Activated T-helper 17 cell treated with anti-CD3 and anti-CD28 coated beads, Interleukin-2, amount 50 U/mL, for 72 hours (primary cell): Measurements from ENCODE around the gene MARVELD3. TPM values are rescaled to one million over a fixed set of nuclear protein-coding genes. Genes with fewer than 3 reads are reported as not detected.
"Not testable (repeated sequence)": the region's sequence is repeated elsewhere in the genome, so short reads cannot be mapped to it uniquely, and the experiment has no call there.

Experiments
- ATAC-seq: fragments of 150-1000 bp; cut with Tn5 transposase; replicated peaks from 2 replicates; pipeline ENCODE4 v1.10.0; 2021; ENCODE audit warnings: mild to moderate bottlenecking, moderate library complexity
- H3K27ac Mint-ChIP-seq: one replicate; pipeline ENCODE4 v1.8.0; 2022; ENCODE audit warnings: mixed read lengths
- H3K27me3 Mint-ChIP-seq: one replicate; pipeline ENCODE4 v1.8.0; 2022; ENCODE audit warnings: mixed read lengths
- H3K36me3 Mint-ChIP-seq: one replicate; pipeline ENCODE4 v1.8.0; 2022; ENCODE audit warnings: low read depth, mild to moderate bottlenecking, mixed read lengths
- H3K4me1 Mint-ChIP-seq: one replicate; pipeline ENCODE4 v1.8.0; 2022; ENCODE audit warnings: mixed read lengths
- H3K4me3 Mint-ChIP-seq: one replicate; pipeline ENCODE4 v1.8.0; 2022; ENCODE audit warnings: mild to moderate bottlenecking, mixed read lengths
- H3K9me3 Mint-ChIP-seq: one replicate; pipeline ENCODE4 v1.8.0; 2022; ENCODE audit warnings: mixed read lengths
- total RNA-seq, 2 donors: library from RNA; stranded (reverse); gene quantifications; one replicate each; pipeline ENCODE4 v1.2.3, GENCODE V29; 2022

Gene MARVELD3
- total RNA-seq, 2 donors from 2014 or later: not detected

DNA sequence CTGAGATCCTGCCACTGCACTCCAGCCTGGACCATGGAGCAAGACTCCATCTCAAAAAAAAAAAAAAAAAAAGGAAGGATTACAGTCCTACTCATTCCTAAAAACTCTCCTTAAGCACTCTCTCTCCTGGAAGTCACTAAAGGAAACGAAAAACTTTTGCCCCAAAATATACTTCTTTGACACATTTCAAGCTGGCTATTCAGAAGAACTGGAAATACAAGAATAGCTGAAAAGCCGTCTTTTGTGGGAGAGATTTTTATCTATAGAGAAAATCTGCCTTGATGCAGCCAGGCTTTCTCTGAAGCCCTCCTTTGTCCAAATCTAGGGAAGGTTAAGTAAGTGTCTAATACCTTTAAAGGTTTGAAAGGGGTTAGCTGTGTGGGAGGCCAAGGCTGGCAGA is 16.9 kb upstream of the MARVELD3 start:
- Mint-ChIP-seq H3K27me3 (peaks cover 7% of the 10 kb centered on the region), H3K4me3 (no peak overlapping the region), H3K27ac (peak overlapping the region; percentile 21), H3K4me1 (no peaks in the 10 kb centered on the region), H3K9me3 (no peaks in the 10 kb centered on the region), H3K36me3 (no peaks in the 10 kb centered on the region)
- ATAC-seq: no peak

DNA sequence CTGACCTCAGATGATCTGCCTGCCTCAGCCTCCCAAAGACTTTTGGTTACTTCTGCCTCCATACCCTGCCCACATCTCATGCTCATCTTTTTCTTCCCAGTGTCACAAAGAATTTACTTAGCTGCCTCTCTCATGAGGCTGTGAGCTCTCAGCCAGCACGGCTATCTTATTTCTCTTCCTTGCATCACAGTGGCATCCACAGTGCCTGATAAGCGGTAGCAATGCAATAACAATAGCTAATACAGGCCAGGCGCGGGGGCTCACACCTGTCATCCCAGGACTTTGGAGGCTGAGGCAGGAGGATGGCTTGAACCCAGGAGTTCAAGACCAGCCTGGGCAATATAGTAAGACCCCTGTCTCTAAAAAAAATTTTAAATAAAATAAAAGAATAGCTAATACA is 15.5 kb upstream of the MARVELD3 start:
- Mint-ChIP-seq H3K4me3 (no peak overlapping the region), H3K27me3 (peaks cover 7% of the 10 kb centered on the region), H3K9me3 (no peaks in the 10 kb centered on the region), H3K27ac (no peak overlapping the region), H3K36me3 (no peaks in the 10 kb centered on the region), H3K4me1 (no peaks in the 10 kb centered on the region)
- no peak for ATAC-seq

DNA sequence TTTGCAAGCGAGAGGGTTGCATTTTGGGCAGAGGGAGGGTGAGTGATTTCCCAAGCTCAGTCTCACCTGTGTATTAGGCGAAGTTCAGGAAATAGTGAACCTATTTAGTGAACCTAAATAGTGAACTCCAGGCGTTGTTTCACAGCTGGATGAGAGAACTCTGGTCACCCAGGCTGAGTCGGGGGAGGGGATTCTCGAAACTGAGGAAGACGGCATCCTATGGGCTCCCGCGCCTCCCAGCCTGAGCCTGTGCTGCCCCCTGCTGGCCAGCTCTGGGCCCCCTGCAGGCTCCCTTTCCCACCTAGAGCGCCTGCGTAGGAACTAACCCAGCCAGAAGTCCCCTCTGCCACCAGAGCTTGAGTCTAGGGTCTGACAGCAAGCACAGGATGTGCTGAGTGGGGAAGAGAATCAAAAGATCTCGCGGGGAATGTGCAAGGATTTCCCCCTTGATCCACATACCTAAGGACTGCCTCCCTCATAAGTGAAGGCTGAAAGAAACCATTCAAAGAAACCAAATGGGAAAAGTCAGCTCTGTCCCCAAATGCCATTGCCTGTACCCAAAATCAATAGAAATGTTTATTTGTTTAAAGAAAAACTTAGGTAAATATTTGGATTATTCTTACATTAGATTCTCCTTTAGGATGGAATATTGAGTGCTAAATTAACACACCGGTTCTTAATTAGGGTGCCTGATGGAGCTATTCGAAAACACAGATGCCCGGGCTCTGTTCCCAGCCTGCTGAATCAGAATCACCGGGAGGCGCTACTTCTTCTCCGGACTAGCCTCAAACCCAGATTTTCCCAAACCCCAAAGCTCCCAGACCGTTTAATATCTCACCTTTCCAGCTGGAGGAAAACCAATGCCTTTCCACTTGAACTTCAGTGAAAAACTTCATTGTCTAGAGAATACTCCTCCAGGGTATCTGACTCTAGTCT is 14.8 kb upstream of the MARVELD3 start:
- ATAC-seq: peak; percentile 73
- Mint-ChIP-seq H3K4me1 (no peaks in the 10 kb centered on the region), H3K9me3 (no peaks in the 10 kb centered on the region), H3K4me3 (no peak overlapping the region), H3K27ac (no peak overlapping the region), H3K36me3 (no peaks in the 10 kb centered on the region), H3K27me3 (peaks cover 7% of the 10 kb centered on the region)

DNA sequence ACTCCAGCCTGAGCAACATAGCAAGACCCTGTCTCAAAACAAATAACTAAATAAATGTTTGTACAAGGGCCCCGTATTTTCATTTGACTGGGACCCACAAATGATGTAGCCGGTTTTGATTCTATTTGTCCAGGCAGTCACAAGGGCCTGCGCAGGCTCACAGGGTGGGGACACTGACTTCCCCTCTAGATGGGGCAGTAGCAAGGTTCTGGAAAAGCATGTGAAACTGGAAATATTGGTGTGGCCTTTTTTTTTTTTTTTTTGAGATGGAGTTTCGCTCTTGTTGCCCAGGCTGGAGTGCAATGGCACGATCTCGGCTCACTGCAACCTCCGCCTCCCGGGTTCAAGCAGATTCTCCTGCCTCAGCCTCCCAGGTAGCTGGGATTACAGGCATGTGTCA is 11.0 kb upstream of the MARVELD3 start:
- H3K9me3 Mint-ChIP-seq, H3K4me3 Mint-ChIP-seq, H3K27ac Mint-ChIP-seq, ATAC-seq, H3K36me3 Mint-ChIP-seq, H3K4me1 Mint-ChIP-seq: not testable (repeated sequence)
- H3K27me3 Mint-ChIP-seq: peaks cover 13% of the 10 kb centered on the region

DNA sequence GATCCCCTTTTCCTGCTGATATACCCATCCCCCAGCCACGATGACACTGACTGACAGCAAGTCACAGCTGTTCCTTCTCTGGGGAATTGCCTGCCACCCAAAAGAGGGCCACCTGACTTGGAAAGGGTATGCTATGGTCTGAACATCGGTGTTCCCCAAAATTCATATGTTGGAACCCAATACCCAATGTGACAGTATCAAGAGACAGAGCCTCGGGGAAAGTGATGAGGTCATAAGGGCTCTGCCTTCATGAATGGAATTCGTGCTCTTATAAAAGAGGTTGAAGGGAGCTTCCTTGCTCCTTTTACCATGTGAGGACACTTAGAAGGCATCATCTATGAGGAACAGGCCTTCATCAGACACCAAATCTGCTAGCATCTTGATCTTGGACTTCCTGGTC is 7.6 kb upstream of the MARVELD3 start:
- no peak for ATAC-seq
- peaks cover 6% of the 10 kb centered on the region for H3K4me1 Mint-ChIP-seq
- no peak overlapping the region for H3K4me3 Mint-ChIP-seq
- H3K27ac Mint-ChIP-seq: no peak overlapping the region
- no peaks in the 10 kb centered on the region for H3K36me3 Mint-ChIP-seq
- H3K9me3 Mint-ChIP-seq: no peaks in the 10 kb centered on the region
- peaks cover 6% of the 10 kb centered on the region for H3K27me3 Mint-ChIP-seq

DNA sequence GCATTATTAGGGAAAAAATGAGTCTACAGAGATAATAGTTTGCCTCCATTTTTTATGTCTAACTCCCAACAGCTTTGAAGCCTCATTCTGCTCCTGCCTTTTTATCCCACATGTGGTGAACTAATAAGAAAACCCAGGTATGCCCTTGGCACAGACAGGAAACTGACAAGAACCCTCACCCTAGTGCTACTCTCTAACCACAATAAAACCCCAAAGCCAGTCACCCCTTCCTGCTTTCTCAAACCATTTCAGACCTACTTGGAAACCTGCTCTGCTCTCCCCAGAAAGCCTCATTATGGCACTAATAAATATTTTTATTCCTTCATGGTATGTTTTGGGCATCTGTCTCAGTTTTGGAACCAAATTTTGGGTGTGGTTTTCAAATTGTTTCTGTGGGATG is 3.9 kb upstream of the MARVELD3 start:
- peaks cover 6% of the 10 kb centered on the region for H3K4me1 Mint-ChIP-seq
- H3K4me3 Mint-ChIP-seq: no peak overlapping the region
- no peak overlapping the region for H3K27ac Mint-ChIP-seq
- ATAC-seq: peak; percentile 74
- H3K27me3 Mint-ChIP-seq: peaks cover 6% of the 10 kb centered on the region
- H3K36me3 Mint-ChIP-seq: no peaks in the 10 kb centered on the region
- no peaks in the 10 kb centered on the region for H3K9me3 Mint-ChIP-seq

DNA sequence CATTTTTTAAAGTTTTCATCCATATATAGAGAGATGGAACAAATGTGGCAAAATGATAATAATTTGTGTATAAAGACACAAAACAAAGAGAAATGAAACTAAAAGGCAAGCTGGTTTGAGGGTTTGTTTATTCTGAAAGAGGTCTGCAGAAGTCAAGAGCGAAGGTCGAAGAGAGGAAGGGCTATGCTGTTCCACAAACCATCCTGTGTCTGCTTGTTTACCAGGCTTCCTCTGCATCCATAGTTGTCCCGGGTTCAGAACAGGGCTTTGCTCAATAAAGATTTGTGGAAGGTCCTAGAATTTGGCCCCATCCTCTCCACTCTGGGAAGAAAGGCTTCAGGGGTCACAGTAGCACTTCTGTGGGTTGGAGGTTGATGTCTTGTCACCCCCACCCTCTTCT is 2.4 kb upstream of the MARVELD3 start:
- Mint-ChIP-seq H3K27ac (no peak overlapping the region), H3K4me3 (no peak overlapping the region), H3K9me3 (no peaks in the 10 kb centered on the region), H3K27me3 (peaks cover 3% of the 10 kb centered on the region), H3K36me3 (no peaks in the 10 kb centered on the region), H3K4me1 (peaks cover 6% of the 10 kb centered on the region)
- ATAC-seq: no peak

DNA sequence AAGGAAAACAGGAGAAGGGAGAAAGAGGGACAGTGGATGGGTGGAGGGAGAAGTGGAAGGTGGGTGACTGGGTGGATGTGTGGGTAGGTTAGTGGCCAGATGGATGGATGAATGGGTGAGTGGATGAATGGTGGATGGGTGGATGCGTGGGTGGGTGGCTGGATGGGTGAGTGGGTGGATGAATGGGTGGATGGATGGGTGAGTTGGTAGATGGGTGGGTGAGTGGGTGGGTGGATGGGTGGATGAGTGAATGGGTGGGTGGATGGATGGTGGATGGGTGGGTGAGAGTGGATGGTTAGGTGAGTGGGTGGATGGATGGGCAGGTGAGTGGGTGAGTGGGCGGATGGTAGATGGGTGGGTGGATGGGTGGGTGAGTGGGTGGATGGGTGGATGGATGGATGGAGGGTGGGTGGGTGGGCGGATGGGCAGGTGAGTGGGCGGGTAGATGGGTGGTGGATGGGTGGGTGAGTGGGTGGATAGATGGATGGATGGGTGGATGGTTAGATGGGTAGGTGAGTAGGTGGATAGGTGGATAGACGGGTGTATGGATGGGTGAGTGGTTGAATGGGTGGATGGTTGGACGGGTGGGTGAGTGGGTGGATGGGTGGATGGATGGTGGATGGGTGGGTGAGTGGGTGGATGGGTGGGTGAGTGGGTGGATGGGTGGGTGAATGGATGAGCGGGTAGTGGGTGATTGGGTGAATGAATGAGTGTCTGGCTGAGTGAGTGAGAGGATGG is 702 bp upstream of the MARVELD3 start:
- Mint-ChIP-seq H3K27ac (no peak overlapping the region), H3K4me3 (no peak overlapping the region)

DNA sequence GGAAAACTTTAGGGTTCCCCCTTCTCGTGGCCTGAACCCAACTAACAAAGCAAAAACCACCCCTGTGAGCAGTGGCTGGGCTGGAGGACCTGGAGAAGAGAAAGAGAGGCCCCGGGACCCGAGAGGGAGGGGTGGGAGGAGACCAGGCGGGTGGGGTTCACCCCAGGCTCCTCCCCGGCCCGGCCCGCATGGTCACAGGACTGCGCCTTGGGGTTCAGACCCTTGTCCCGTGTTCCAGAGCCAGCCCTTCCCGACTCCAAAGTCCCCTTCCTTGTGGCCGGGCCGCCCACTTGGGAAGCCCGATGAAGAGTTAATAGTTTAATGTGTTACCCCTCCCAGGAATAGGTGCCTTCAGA is 852 bp downstream of the MARVELD3 start:
- H3K4me1 Mint-ChIP-seq: peaks cover 6% of the 10 kb centered on the region
- no peak overlapping the region for H3K4me3 Mint-ChIP-seq
- no peak for ATAC-seq
- H3K36me3 Mint-ChIP-seq: no peaks in the 10 kb centered on the region
- H3K27me3 Mint-ChIP-seq: no peaks in the 10 kb centered on the region
- no peak overlapping the region for H3K27ac Mint-ChIP-seq
- no peaks in the 10 kb centered on the region for H3K9me3 Mint-ChIP-seq

More for the DNA sequence above, 702 bp upstream of the MARVELD3 start:
- Mint-ChIP-seq H3K4me1 (peaks cover 6% of the 10 kb centered on the region), H3K9me3 (no peaks in the 10 kb centered on the region), H3K36me3 (no peaks in the 10 kb centered on the region), H3K27me3 (no peaks in the 10 kb centered on the region)
- ATAC-seq: no peak

DNA sequence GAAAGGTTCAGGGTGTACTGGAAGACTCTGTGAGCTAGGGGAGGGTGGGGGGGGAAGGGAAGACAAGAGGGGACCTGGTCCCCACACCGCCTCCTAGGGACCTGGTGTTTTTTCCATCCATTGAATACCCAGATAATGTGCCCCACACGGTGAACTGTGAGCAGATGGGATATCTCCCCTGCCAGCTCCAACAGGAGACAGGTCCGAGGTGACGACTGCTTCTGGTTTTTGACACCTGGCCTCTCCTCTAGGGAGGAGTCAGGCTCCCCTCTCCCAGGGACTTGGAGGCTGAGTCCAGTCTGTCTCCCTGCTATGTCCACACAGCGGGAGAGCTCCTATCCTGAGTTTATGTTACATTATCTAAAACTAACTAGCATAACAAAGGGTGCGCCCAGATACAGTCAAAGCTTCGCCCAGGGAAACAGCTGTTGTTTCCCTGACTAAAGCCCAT is 1.8 kb downstream of the MARVELD3 start:
- Mint-ChIP-seq H3K4me1 (no peaks in the 10 kb centered on the region), H3K27ac (no peak overlapping the region), H3K36me3 (no peaks in the 10 kb centered on the region), H3K27me3 (no peaks in the 10 kb centered on the region), H3K9me3 (no peaks in the 10 kb centered on the region), H3K4me3 (no peak overlapping the region)
- ATAC-seq: no peak

DNA sequence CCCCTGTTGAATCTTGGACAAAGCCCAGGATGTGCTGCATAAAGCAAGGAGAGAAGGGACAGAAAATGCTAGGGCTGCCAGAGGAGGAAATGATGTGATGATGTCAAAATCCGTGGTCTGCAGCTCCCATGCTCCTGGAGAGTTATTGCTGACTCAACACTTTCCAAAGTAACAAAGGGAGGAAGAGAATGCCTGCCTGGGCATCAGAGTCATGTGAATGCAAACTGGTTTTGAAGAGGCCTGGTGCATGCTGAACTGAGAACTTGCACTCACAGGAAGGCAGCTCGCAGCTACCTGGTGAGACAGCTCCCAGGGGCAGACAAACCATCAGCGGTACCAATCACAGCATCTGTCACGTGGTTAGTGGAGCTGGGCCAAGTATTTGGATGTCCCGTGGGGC is 2.8 kb downstream of the MARVELD3 start:
- Mint-ChIP-seq H3K9me3 (no peaks in the 10 kb centered on the region), H3K4me3 (no peak overlapping the region), H3K27ac (no peak overlapping the region), H3K4me1 (no peaks in the 10 kb centered on the region), H3K27me3 (no peaks in the 10 kb centered on the region), H3K36me3 (no peaks in the 10 kb centered on the region)
- no peak for ATAC-seq

DNA sequence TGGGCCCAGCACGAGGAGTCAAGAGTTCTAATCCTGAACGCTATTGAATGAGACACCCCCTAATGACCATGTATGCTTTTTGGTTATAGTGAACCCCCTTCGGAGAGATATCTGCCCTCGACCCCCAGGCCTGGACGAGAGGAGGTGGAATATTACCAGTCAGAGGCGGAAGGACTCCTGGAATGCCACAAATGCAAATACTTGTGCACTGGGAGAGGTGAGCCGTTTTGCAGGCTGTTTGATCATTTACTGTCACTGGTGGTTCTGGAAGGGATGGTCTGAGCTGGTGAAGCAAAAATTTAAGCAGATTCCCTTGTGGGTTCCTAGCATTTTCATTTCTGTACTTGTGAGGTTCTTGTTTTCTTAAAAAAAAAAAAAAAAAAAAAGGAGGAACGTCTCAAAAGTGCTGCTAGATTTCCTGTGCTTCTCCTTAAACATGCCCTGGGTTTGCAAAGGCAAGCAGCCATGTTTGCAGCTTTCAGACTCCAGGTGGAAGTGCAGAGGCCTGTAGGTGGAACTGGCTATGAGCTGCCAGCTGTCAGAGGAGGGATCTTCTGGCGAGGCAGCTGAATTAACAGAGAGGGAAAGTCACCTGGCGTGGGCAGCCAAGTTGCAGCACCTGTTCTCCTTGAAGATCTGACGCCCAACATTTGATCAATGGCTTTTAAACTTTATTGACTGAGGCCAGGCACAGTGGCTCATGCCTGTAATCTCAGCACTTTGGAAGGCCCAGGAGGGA is 3.5 kb downstream of the MARVELD3 start:
- H3K27me3 Mint-ChIP-seq: no peaks in the 10 kb centered on the region
- ATAC-seq: no peak
- no peak overlapping the region for H3K4me3 Mint-ChIP-seq

DNA sequence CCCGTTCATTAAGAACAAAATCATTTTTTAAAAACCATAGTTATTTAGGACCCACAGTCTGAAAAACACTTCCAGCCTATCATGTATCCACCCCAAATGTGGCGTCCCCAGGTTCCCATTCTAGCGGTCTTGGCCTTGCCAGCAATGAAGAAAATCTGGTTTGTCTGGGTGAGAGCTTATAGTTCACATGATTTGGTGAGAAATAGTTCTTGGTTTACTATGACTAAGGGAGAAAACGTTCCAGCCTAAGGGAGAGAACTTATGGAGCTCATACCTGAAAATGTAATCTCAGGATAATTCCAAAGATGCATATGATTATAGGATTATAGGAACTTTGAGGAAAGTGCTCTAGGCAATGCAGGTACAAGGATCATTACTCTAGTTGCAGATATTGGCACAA is 4.8 kb downstream of the MARVELD3 start:
- Mint-ChIP-seq H3K36me3 (no peaks in the 10 kb centered on the region), H3K9me3 (no peaks in the 10 kb centered on the region), H3K4me3 (no peak overlapping the region), H3K27ac (no peak overlapping the region), H3K4me1 (no peaks in the 10 kb centered on the region), H3K27me3 (no peaks in the 10 kb centered on the region)
- ATAC-seq: no peak

More for the DNA sequence above, 3.5 kb downstream of the MARVELD3 start:
- Mint-ChIP-seq H3K4me1 (no peaks in the 10 kb centered on the region), H3K27ac (no peak overlapping the region), H3K9me3 (no peaks in the 10 kb centered on the region), H3K36me3 (no peaks in the 10 kb centered on the region)

DNA sequence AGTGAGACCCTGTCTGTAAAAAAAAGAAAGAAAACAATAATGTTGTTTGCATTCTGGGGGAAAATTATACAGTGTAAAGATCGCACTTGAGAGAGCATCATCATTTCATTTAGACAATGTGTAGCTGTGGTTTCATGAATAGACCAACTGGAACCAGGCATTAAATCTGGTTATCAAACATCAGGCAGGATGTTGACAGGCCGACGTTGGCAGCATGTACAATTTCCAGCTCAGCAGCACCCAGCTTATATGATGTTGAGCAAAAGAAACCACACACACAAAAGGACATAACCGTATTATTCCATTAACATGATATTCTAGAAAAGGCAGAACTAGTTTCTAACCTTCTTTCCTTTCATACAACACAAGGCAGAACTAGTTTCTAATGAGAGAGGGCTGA is 5.8 kb downstream of the MARVELD3 start:
- no peak overlapping the region for H3K4me3 Mint-ChIP-seq
- H3K27ac Mint-ChIP-seq: no peak overlapping the region
- H3K27me3 Mint-ChIP-seq: no peaks in the 10 kb centered on the region
- H3K36me3 Mint-ChIP-seq: no peaks in the 10 kb centered on the region
- ATAC-seq: no peak
- no peaks in the 10 kb centered on the region for H3K4me1 Mint-ChIP-seq
- H3K9me3 Mint-ChIP-seq: no peaks in the 10 kb centered on the region
